COLO668 (cell line): ENCODE data around the gene CMC2.

Experiments
- DNase-seq: peaks from one replicate; lab custom pipeline; 2025; ENCODE audit not compliant: unreplicated experiment; lab: John Stamatoyannopoulos, UW

Gene CMC2

GRCh38 chr16:81006813-81007695 lies at the start of gene CMC2, which contains the start of gene CENPN:
CMC2 (minus strand) TSS chr16:81006885; CDS start chr16:80997394, 9,491 bp downstream.
CENPN (plus strand) TSS chr16:81007214; CDS start chr16:81011940, 4,726 bp downstream.
- DNase-seq = peak; percentile 98

GRCh38 chr16:81053761-81054160 lies 47.1 kb upstream of the CMC2 start:
- DNase-seq = no peak

- no peak for DNase-seq
Measured at GRCh38 chr16:81042821-81043220, 36.1 kb upstream of the CMC2 start.

- no peak for DNase-seq
Measured at GRCh38 chr16:81041696-81042095, 35.0 kb upstream of the CMC2 start.

- no peak for DNase-seq
Measured at GRCh38 chr16:81040842-81041241, 34.2 kb upstream of the CMC2 start.

- DNase-seq = no peak
Measured at GRCh38 chr16:81040131-81040530, 33.4 kb upstream of the CMC2 start.

GRCh38 chr16:81036751-81037350 lies 30.2 kb upstream of the CMC2 start:
- no peak for DNase-seq

- DNase-seq = peak; percentile 57
Measured at GRCh38 chr16:81035975-81036750, 29.5 kb upstream of the CMC2 start.

- peak; percentile 96 for DNase-seq
Measured at GRCh38 chr16:81035398-81035974, 28.8 kb upstream of the CMC2 start, which contains the start of gene ATMIN. ATMIN (plus strand) TSS chr16:81035842; CDS start chr16:81035871, 29 bp downstream.

GRCh38 chr16:81029930-81030604 lies 23.4 kb upstream of the CMC2 start:
- no peak for DNase-seq

- no peak for DNase-seq
Measured at GRCh38 chr16:81026429-81026828, 19.7 kb upstream of the CMC2 start.

- DNase-seq = no peak
Measured at GRCh38 chr16:81018496-81018895, 11.8 kb upstream of the CMC2 start.

GRCh38 chr16:81014672-81015071 lies 8.0 kb upstream of the CMC2 start:
- DNase-seq = no peak

- DNase-seq = no peak
Measured at GRCh38 chr16:81012974-81013373, 6.3 kb upstream of the CMC2 start.

- DNase-seq = no peak
Measured at GRCh38 chr16:81008505-81008789, 1.8 kb upstream of the CMC2 start.

- DNase-seq = peak; percentile 76
Measured at GRCh38 chr16:81006211-81006812, 373 bp downstream of the CMC2 start.

- DNase-seq = no peak
Measured at GRCh38 chr16:81005610-81006161, 999 bp downstream of the CMC2 start.

GRCh38 chr16:81004646-81005353 lies 1.9 kb downstream of the CMC2 start:
- no peak for DNase-seq
